GM18868 (cell line): ENCODE results near the gene NACC2.

Experiments used
- ATAC-seq: cut with Tn5 transposase; IDR thresholded peaks from one replicate; pipeline ENCODE4 v1.9.1; 2021; ENCODE audit warnings: mild to moderate bottlenecking, moderate library complexity; ENCODE audit not compliant: unreplicated experiment

The NACC2 gene

GRCh38 chr9:136131629-136132511 is 36.8 kb upstream of the NACC2 start:
- ATAC-seq: no peak

- ATAC-seq: no peak
Measured at GRCh38 chr9:136129176-136129575, 34.1 kb upstream of the NACC2 start.

- no peak for ATAC-seq
Measured at GRCh38 chr9:136128436-136128835, 33.3 kb upstream of the NACC2 start.

GRCh38 chr9:136127313-136127712 is 32.2 kb upstream of the NACC2 start:
- no peak for ATAC-seq

- no peak for ATAC-seq
Measured at GRCh38 chr9:136124976-136125692, 30.0 kb upstream of the NACC2 start.

GRCh38 chr9:136122425-136123383 is 27.6 kb upstream of the NACC2 start:
- no peak for ATAC-seq

GRCh38 chr9:136121801-136122200 is 26.7 kb upstream of the NACC2 start:
- no peak for ATAC-seq

GRCh38 chr9:136120438-136120844 is 25.4 kb upstream of the NACC2 start:
- ATAC-seq: no peak

GRCh38 chr9:136119883-136120393 is 24.8 kb upstream of the NACC2 start:
- no peak for ATAC-seq

GRCh38 chr9:136119061-136119882 is 24.2 kb upstream of the NACC2 start:
- no peak for ATAC-seq

GRCh38 chr9:136118320-136119060 is 23.4 kb upstream of the NACC2 start, which contains the start of gene TMEM250:
TMEM250 (minus strand) TSS chr9:136118875; CDS start chr9:136116900, 1,975 bp downstream.
- ATAC-seq: peak; percentile 72

GRCh38 chr9:136117916-136118319 is 22.8 kb upstream of the NACC2 start:
- ATAC-seq: peak; percentile 3

GRCh38 chr9:136117291-136117915 is 22.3 kb upstream of the NACC2 start:
- no peak for ATAC-seq

GRCh38 chr9:136116360-136117098 is 21.4 kb upstream of the NACC2 start:
- ATAC-seq: no peak

GRCh38 chr9:136115641-136116359 is 20.7 kb upstream of the NACC2 start:
- no peak for ATAC-seq

GRCh38 chr9:136115206-136115605 is 20.1 kb upstream of the NACC2 start:
- no peak for ATAC-seq

GRCh38 chr9:136114610-136115009 is 19.5 kb upstream of the NACC2 start:
- no peak for ATAC-seq
